Stimulated activated CD4-positive, alpha-beta T cell treated with anti-CD3 and anti-CD28 coated beads, Interleukin-4, amount 100 ng/mL, for 1 hour (primary cell): ENCODE data around the gene TAF4B.
"Not testable (repeated sequence)": the region's sequence is repeated elsewhere in the genome, so short reads cannot be mapped to it uniquely, and the experiment has no call there.

Experiments
- DNase-seq: peaks from one replicate; pipeline ENCODE4 v3.0.0-alpha.2; 2020

Gene TAF4B, protein sequence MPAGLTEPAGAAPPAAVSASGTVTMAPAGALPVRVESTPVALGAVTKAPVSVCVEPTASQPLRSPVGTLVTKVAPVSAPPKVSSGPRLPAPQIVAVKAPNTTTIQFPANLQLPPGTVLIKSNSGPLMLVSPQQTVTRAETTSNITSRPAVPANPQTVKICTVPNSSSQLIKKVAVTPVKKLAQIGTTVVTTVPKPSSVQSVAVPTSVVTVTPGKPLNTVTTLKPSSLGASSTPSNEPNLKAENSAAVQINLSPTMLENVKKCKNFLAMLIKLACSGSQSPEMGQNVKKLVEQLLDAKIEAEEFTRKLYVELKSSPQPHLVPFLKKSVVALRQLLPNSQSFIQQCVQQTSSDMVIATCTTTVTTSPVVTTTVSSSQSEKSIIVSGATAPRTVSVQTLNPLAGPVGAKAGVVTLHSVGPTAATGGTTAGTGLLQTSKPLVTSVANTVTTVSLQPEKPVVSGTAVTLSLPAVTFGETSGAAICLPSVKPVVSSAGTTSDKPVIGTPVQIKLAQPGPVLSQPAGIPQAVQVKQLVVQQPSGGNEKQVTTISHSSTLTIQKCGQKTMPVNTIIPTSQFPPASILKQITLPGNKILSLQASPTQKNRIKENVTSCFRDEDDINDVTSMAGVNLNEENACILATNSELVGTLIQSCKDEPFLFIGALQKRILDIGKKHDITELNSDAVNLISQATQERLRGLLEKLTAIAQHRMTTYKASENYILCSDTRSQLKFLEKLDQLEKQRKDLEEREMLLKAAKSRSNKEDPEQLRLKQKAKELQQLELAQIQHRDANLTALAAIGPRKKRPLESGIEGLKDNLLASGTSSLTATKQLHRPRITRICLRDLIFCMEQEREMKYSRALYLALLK

GRCh38 chr18:26226229-26227050 lies at the start of gene TAF4B:
Gene TAF4B, plus strand, starts transcription at chr18:26226445. Its CDS starts 489 bp downstream, at chr18:26226934.
- peak; percentile 96 for DNase-seq

GRCh38 chr18:26181343-26181826 lies 44.9 kb upstream of the TAF4B start:
- DNase-seq: no peak

GRCh38 chr18:26183395-26184112 lies 42.7 kb upstream of the TAF4B start:
- no peak for DNase-seq

- no peak for DNase-seq
These were observed 41.0 kb upstream of the TAF4B start for GRCh38 chr18:26185267-26185666.

- DNase-seq: peak; percentile 30
These were observed 35.7 kb upstream of the TAF4B start for GRCh38 chr18:26190506-26190905.

GRCh38 chr18:26192233-26192632 lies 34.0 kb upstream of the TAF4B start:
- no peak for DNase-seq

DNA sequence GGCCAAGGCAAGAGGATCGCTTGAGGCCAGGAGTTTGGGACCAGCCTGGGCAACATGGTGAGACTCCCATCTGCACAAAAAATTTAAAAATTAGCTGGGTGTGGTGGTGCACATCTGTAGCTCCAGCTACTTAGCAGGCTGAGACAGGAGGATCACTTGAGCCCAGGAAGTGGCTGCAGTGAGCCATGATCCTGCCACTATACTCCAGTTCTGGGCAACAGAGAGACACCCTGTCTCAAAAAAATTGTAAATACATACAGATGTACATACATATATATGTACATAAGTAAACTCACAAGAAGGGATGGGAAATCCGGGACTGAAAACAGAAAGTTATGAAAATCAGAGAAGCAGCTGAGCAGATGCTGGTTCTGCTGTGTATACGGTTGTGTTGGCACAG lies 29.6 kb upstream of the TAF4B start:
- DNase-seq: no peak

DNA sequence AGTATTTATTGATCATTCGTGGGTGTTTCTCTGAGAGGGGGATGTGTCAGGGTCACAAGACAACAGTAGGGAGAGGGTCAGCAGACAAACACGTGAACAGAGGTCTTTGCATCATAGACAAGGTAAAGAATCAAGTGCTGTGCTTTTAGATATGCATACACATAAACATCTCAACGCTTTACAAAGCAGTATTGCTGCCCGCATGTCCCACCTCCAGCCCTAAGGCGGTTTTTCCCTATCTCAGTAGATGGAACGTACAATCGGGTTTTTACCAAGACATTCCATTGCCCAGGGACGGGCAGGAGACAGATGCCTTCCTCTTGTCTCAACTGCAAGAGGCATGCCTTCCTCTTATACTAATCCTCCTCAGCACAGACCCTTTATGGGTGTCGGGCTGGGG lies 24.2 kb upstream of the TAF4B start:
- not testable (repeated sequence) for DNase-seq

DNA sequence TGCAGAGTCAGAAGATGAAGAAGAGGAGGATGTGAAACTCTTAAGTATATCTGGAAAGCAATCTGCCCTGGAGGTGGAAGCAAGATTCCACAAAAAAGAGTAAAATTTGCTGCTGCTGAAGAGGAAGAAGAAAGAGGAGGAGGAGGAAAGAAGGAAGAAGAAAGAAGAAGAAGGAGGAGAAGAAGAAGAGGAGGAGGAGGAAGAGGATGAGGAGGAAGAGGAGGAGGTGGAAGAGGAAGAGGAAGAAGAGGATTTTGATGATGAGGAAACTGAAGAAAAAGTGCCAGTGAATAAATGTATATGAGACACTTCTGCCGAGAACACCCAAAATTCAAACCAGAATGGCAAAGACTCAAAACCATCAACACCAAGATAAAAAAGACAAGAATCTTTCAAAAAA lies 20.9 kb upstream of the TAF4B start:
- DNase-seq: no peak

GRCh38 chr18:26206488-26206887 lies 19.8 kb upstream of the TAF4B start:
- no peak for DNase-seq

GRCh38 chr18:26207937-26208336 lies 18.3 kb upstream of the TAF4B start:
- no peak for DNase-seq

DNA sequence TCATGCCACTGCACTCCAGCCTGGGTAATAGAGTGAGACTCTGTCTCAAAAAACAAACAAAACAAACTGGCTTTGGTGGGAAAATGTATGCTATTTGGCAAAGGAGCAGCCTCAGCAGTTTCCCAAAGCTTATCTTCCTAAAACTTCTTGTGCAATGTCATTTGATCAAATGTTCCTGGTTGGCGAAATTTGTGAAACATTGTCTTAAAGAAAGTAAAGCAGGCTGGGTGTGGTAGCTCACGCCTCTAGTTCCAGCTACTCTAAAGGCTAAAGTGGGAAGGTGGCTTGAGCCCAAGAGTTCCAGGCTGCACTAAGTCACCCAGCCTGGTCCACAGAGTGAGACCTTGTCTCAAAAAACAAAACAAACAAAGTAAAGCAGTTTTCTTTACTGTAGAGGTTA lies 17.3 kb upstream of the TAF4B start:
- DNase-seq: no peak

GRCh38 chr18:26210147-26210546 lies 16.1 kb upstream of the TAF4B start:
- DNase-seq: no peak

DNA sequence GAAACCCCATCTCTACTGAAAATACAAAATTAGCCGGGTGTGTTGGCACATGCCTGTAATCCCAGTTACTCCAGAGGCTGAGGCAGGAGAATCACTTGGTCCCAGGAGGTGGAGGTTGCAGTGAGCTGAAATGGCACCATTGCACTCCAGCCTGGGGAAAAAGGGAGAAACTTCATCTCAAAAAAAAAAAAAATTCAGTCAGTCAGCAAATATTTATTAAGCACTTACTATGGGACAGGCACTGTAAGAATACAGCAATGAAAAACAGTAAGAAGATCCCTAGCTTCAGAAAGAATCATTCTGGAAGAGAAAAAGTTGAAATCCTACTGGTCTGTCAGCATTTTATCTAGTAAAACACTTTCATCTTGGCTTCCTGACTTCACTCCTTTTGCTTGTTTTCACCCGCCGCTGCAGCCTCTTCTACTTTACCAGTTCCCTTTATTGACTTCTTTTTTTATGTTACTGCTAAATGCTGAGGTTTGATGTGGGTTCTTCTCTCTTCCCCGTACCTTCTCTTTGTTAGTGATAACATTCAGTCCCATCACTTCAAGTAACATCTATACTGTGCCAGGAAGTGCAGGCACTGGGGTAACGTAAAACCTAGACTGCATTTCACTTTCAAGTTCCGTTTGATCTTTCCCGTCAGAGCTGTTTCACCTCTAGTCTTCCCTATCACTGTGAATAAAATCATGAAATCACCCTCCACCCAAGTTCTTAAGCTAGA lies 10.8 kb upstream of the TAF4B start:
- DNase-seq: peak; percentile 28

DNA sequence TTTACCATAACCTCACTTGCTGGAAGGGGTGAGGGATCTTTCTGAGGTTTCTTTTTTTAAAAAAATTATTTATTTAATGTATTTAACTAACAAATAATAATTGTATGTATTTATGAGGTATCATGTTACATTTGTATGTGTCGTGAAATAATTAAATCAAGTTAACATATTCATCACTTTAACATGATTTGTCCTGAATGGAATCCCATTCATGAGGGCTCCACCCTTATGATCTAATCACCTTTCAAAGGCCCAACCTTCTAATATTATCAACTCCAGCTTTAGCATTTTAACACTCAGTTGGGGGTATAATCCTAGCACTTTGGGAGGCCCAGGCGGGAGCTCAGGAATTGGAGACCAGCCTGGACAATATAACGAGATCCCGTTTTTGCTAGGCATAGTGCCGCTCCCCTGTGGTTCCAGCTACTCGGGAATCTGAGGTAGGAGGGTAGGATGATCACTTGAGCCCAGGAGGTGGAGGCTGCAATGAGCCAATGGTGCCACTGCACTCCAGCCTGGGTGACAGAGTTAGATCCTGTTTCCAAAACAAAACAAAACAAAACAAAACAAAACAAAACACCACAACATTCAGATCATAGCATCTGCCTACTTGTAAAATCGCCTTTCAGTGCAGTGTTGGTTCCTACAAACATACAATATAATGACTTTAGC lies 1.1 kb upstream of the TAF4B start:
- DNase-seq: no peak

- DNase-seq: no peak
These were observed 373 bp upstream of the TAF4B start for GRCh38 chr18:26225915-26226228.

DNA sequence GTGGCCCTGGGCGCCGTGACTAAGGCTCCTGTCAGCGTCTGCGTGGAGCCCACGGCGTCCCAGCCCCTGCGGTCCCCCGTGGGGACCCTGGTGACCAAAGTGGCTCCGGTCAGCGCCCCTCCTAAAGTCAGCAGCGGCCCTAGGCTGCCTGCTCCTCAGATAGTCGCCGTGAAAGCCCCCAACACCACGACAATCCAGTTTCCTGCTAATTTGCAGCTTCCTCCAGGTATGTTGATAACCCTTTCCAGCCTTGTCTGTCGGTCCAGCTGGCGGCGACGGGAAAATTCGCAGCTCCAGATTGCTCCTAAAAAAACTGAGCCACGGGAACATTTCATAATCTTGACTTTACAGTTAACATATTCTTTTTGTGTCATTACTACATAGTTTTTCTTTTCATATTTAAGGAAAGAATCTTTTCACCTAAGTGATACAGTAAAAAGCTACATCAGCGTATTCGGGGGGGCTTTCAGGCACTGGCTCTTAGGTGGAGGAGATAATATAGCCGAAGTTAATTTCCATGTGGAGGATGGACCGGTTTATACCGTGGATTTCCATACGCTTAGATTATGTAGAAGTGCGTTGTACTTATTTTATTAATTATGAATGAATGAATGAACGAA lies 916 bp downstream of the TAF4B start:
- no peak for DNase-seq

GRCh38 chr18:26228562-26229260 lies 2.5 kb downstream of the TAF4B start:
- no peak for DNase-seq

GRCh38 chr18:26230497-26230896 lies 4.3 kb downstream of the TAF4B start:
- no peak for DNase-seq

- no peak for DNase-seq
These were observed 7.0 kb downstream of the TAF4B start for GRCh38 chr18:26233208-26233607.
